Trophoblast cell (in vitro differentiated cells and primary cell): ENCODE data around the gene ATG7.
"Not testable (repeated sequence)": the region's sequence is repeated elsewhere in the genome, so short reads cannot be mapped to it uniquely, and the experiment has no call there.

Source experiments
- DNase-seq, 2 donors: peaks; one replicate each; pipeline ENCODE4 v3.0.0-alpha.2; 2016
- H2AFZ ChIP-seq: 2 replicates; pipeline ENCODE4 v1.6.1; 2013; ENCODE audit warnings: low read length, moderate library complexity, mild to moderate bottlenecking; ENCODE audit not compliant: insufficient read depth, poor library complexity
- H2AK5ac ChIP-seq: 2 replicates; pipeline ENCODE4 v1.6.1; 2013; ENCODE audit warnings: mild to moderate bottlenecking, low read length
- H2BK120ac ChIP-seq: 2 replicates; pipeline ENCODE4 v1.6.1; 2013; ENCODE audit warnings: low read length, mild to moderate bottlenecking, moderate library complexity; ENCODE audit not compliant: insufficient read depth, poor library complexity
- H2BK12ac ChIP-seq: 2 replicates; pipeline ENCODE4 v1.6.1; 2013; ENCODE audit warnings: mild to moderate bottlenecking, low read length, moderate library complexity
- H2BK5ac ChIP-seq: 2 replicates; pipeline ENCODE4 v1.6.1; 2013; ENCODE audit warnings: low read length, low read depth, moderate library complexity, mild to moderate bottlenecking; ENCODE audit not compliant: poor library complexity
- H3K14ac ChIP-seq: 2 replicates; pipeline ENCODE4 v1.6.1; 2013; ENCODE audit warnings: mild to moderate bottlenecking, low read length
- H3K18ac ChIP-seq: 2 replicates; pipeline ENCODE4 v1.6.1; 2013; ENCODE audit warnings: mild to moderate bottlenecking, low read length
- H3K23ac ChIP-seq: 2 replicates; pipeline ENCODE4 v1.6.1; 2013; ENCODE audit warnings: low read length
- H3K27ac ChIP-seq: 2 replicates; pipeline ENCODE4 v1.5.1; 2013; ENCODE audit warnings: low read depth, mild to moderate bottlenecking, inconsistent platforms, low read length, moderate library complexity
- H3K27me3 ChIP-seq: 2 replicates; pipeline ENCODE4 v1.6.1; 2013; ENCODE audit warnings: inconsistent platforms, mild to moderate bottlenecking, low read length, moderate library complexity; ENCODE audit not compliant: insufficient read depth
- H3K36me3 ChIP-seq, 2 experiments: 1 replicate in 1 of 2; 2 replicates in 1 of 2; pipeline ENCODE4 v1.6.1; 2013; ENCODE audit warnings: low read length in 2 of 2, mild to moderate bottlenecking in 2 of 2, moderate library complexity in 1 of 2; ENCODE audit not compliant: insufficient read depth in 2 of 2, control insufficient read depth in 1 of 2
- H3K4ac ChIP-seq: 2 replicates; pipeline ENCODE4 v1.6.1; 2013; ENCODE audit warnings: low read depth, mild to moderate bottlenecking, low read length, moderate library complexity
- H3K4me1 ChIP-seq, 2 experiments: 1 replicate in 1 of 2; 2 replicates in 1 of 2; pipeline ENCODE4 v1.6.1; 2013; ENCODE audit warnings: low read length in 2 of 2, mild to moderate bottlenecking in 2 of 2, moderate library complexity in 1 of 2; ENCODE audit not compliant: insufficient read depth in 2 of 2, control insufficient read depth in 1 of 2
- H3K4me2 ChIP-seq: 2 replicates; pipeline ENCODE4 v1.6.1; 2013; ENCODE audit warnings: inconsistent platforms, mild to moderate bottlenecking, low read length, moderate library complexity
- H3K4me3 ChIP-seq: 2 replicates; pipeline ENCODE4 v1.5.1; 2013; ENCODE audit warnings: mild to moderate bottlenecking, low read depth, low read length, inconsistent platforms
- H3K79me1 ChIP-seq: one replicate; pipeline ENCODE4 v1.6.1; 2013; ENCODE audit warnings: low read length
- H3K79me2 ChIP-seq: 2 replicates; pipeline ENCODE4 v1.6.1; 2013; ENCODE audit warnings: low read length, mild to moderate bottlenecking; ENCODE audit not compliant: control insufficient read depth, insufficient read depth, poor library complexity
- H3K9ac ChIP-seq: 2 replicates; pipeline ENCODE4 v1.6.1; 2013; ENCODE audit warnings: mild to moderate bottlenecking, low read length
- H3K9me3 ChIP-seq: 2 replicates; pipeline ENCODE4 v1.6.1; 2013; ENCODE audit warnings: low read depth, mild to moderate bottlenecking, control low read depth, inconsistent platforms, low read length; ENCODE audit not compliant: insufficient read depth
- H4K12ac ChIP-seq: 2 replicates; pipeline ENCODE4 v1.6.1; 2013; ENCODE audit warnings: low read depth, mild to moderate bottlenecking, low read length, moderate library complexity
- H4K8ac ChIP-seq: 2 replicates; pipeline ENCODE4 v1.6.1; 2013; ENCODE audit warnings: low read depth, mild to moderate bottlenecking, low read length, moderate library complexity
- H4K91ac ChIP-seq: one replicate; pipeline ENCODE4 v1.6.1; 2013; ENCODE audit warnings: low read depth, mild to moderate bottlenecking, low read length, moderate library complexity
- WGBS: extraction: QIAGEN DNeasy Blood & Tissue Kit; methylation state at CpG from one replicate; pipeline ENCODE4 v1.1.7; 2013; ENCODE audit warnings: missing lambda C conversion rate; ENCODE audit not compliant: insufficient read length, insufficient coverage; ENCODE audit errors: extremely low coverage; 5-methylcytosine and 5-hydroxymethylcytosine counted together

ATG7 gene

DNA sequence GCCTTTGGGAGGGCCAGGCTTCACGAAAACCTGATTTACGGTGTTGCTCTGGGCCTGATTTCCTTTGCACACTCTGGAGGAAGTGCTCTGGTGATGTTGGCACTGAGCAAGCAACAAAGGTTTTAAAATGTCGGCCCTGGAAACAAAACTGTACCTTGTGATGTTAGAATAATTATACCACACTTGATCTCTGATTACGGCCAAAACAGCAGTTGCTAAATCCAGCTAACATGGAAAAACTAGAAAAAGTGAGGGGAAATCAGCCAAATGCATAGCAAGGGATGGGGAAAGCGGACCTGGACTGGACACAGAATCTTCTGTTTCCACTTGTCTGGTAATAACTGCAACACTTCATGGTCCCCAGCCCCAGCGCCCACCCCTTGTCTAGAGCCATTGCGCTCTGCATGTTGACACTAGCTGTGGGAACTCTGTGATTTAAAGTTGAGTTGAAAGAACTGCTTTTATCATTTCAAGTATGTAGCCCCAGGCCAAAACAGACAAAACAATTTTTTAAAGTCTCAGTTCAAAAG, 251.4 kb downstream of the ATG7 start:
- no peaks in the 10 kb centered on the region for H3K9me3 ChIP-seq
- H2BK5ac ChIP-seq = no peak overlapping the region

GRCh38 chr3:11526121-11526520, 253.9 kb downstream of the ATG7 start:
- DNase-seq, H2BK5ac ChIP-seq, H3K27me3 ChIP-seq, H3K18ac ChIP-seq, H3K4ac ChIP-seq, H3K9me3 ChIP-seq, H3K23ac ChIP-seq, H3K4me3 ChIP-seq, H4K12ac ChIP-seq, H4K8ac ChIP-seq, H2AFZ ChIP-seq, H3K4me2 ChIP-seq, H3K9ac ChIP-seq, H3K4me1 ChIP-seq, H2AK5ac ChIP-seq, H2BK120ac ChIP-seq, H4K91ac ChIP-seq, H3K79me2 ChIP-seq, H3K79me1 ChIP-seq, H3K27ac ChIP-seq, H2BK12ac ChIP-seq, H3K14ac ChIP-seq, H3K36me3 ChIP-seq: not testable (repeated sequence)
- no CpG with 5 or more reads among the region's 5 CpGs for WGBS

More for the DNA sequence above, 251.4 kb downstream of the ATG7 start:
- Histone ChIP-seq H3K4me2 (no peak overlapping the region), H3K36me3 (peaks cover 0 to 3% of the 10 kb centered on the region in 2 experiments), H3K79me1 (no peaks in the 10 kb centered on the region), H4K12ac (no peak overlapping the region), H2AK5ac (no peak overlapping the region), H3K9ac (no peak overlapping the region), H3K27me3 (no peaks in the 10 kb centered on the region), H3K23ac (no peak overlapping the region), H3K27ac (no peak overlapping the region), H3K4me3 (no peak overlapping the region), H3K18ac (no peak overlapping the region), H2BK120ac (no peak overlapping the region), H3K4ac (no peak overlapping the region), H3K4me1 (no peaks in the 10 kb centered on the region), H3K14ac (no peak overlapping the region), H3K79me2 (no peaks in the 10 kb centered on the region), H2AFZ (no peak overlapping the region), H4K91ac (no peak overlapping the region), H2BK12ac (no peak overlapping the region), H4K8ac (no peak overlapping the region)
- WGBS = no CpG with 5 or more reads among the region's 7 CpGs
- peak in 1 of 2 donors; percentile 58 for DNase-seq

GRCh38 chr3:11529281-11529680, 257.1 kb downstream of the ATG7 start:
- peaks cover 2% of the 10 kb centered on the region for H3K9me3 ChIP-seq
- H3K23ac ChIP-seq = no peak overlapping the region
- H2BK12ac ChIP-seq = no peak overlapping the region
- peak overlapping the region; percentile 32 for H4K91ac ChIP-seq
- H3K9ac ChIP-seq = no peak overlapping the region
- WGBS = no CpG with 5 or more reads among the region's 4 CpGs
- H3K79me1 ChIP-seq = peaks cover 2% of the 10 kb centered on the region
- no peak overlapping the region for H4K8ac ChIP-seq
- H3K27ac ChIP-seq = no peak overlapping the region
- no peak overlapping the region for H3K14ac ChIP-seq
- no peak overlapping the region for H4K12ac ChIP-seq
- DNase-seq = no peak
- no peak overlapping the region for H2BK120ac ChIP-seq
- no peaks in the 10 kb centered on the region for H3K27me3 ChIP-seq
- no peak overlapping the region for H3K4ac ChIP-seq
- no peak overlapping the region for H2BK5ac ChIP-seq
- no peak overlapping the region for H2AFZ ChIP-seq
- peaks cover 5% of the 10 kb centered on the region in 2 experiments for H3K4me1 ChIP-seq
- no peak overlapping the region for H3K4me3 ChIP-seq
- H3K4me2 ChIP-seq = no peak overlapping the region
- H2AK5ac ChIP-seq = no peak overlapping the region
- H3K36me3 ChIP-seq = no peaks in the 10 kb centered on the region
- no peak overlapping the region for H3K18ac ChIP-seq
- H3K79me2 ChIP-seq = no peaks in the 10 kb centered on the region

DNA sequence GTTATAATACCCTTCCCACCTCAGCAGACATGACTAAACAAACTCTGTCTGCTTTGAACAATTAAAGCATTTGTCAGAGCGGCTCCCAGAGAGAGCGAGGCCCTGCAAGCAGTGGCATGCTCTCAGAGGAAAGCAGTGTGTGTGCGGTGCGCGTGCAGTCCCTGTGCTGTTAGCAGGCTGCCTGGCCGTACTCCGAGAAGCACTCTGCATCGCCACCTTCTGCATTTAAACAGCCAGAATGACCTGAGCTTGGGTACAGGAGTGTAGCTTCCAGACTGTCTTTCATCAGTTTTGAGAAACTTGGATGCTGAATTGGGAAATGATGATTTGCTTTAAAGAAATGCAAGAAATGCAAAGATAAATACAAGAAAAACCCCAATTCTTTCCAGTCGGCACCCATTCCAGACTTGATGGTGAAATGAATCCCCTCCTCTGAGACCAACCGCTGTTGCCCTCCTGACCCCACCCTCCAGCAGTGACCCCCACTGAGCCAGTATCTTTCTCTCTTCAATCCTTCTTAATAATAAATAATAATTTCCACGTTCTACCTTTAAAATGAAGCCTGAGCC, 258.0 kb downstream of the ATG7 start:
- H2AK5ac ChIP-seq = no peak overlapping the region
- WGBS = 100% methylated on average over 1 of the region's 11 CpGs

More for the DNA sequence above, 258.0 kb downstream of the ATG7 start:
- Histone ChIP-seq H3K23ac (no peak overlapping the region), H4K8ac (no peak overlapping the region), H3K27me3 (no peaks in the 10 kb centered on the region), H3K4ac (no peak overlapping the region), H2BK120ac (no peak overlapping the region), H3K14ac (no peak overlapping the region), H3K9ac (no peak overlapping the region), H3K9me3 (peaks cover 2% of the 10 kb centered on the region), H3K4me1 (peaks cover 5% of the 10 kb centered on the region in 2 experiments), H2AFZ (no peak overlapping the region), H3K4me3 (no peak overlapping the region), H3K27ac (no peak overlapping the region), H4K91ac (no peak overlapping the region), H3K79me2 (no peaks in the 10 kb centered on the region), H2BK5ac (no peak overlapping the region), H3K79me1 (peaks cover 2% of the 10 kb centered on the region), H3K18ac (no peak overlapping the region), H3K36me3 (no peaks in the 10 kb centered on the region), H3K4me2 (no peak overlapping the region), H2BK12ac (no peak overlapping the region), H4K12ac (no peak overlapping the region)
- DNase-seq = no peak
